Fibroblast of the aortic adventitia (primary cell): ENCODE data around the gene SIM1. TPM values are rescaled to one million over a fixed set of nuclear protein-coding genes. Genes with fewer than 3 reads are reported as not detected.

Source experiments
- DNase-seq: peaks from one replicate; pipeline ENCODE4 v3.0.0-alpha.2; 2010; ENCODE audit warnings: low read depth
- H3K4me3 ChIP-seq: 2 replicates; pipeline ENCODE4 v1.5.1; 2011; ENCODE audit warnings: low read depth, mild to moderate bottlenecking, control low read depth, low read length, moderate library complexity
- total RNA-seq: library from RNA; depleted of rRNA; stranded (reverse); fragments of >200 nt; gene quantifications from 2 replicates; pipeline ENCODE4 v1.2.3, GENCODE V29; 2012; ENCODE audit warnings: low replicate concordance
- TF ChIP-seq, protein P1 (sequence below): IDR thresholded peaks from 2 replicates; pipeline ENCODE4 v1.5.1; 2011; ENCODE audit warnings: mild to moderate bottlenecking, low read length, control low read depth, inconsistent platforms; ENCODE audit not compliant: insufficient read depth

Gene SIM1
- total RNA-seq, 1 donor: under 0.01 TPM

DNA sequence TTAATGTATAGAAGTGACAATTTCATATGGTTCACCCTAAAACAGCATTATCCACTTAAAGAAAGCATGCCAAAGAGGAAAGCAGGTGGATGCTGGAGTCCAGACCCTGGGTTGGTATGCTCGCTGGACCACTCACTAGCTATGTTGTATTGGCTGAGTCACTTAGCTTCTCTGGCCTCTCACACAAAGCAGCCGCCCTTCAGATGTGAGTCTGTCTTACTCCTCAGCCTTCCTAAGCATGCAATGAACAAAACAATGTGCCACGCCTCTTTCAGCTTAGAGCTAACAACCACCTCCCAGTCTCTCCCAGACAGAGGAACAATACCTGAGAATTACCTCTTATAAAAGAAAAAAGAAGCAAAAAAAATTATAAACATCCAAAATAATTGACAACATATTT, 29.4 kb downstream of the SIM1 start:
- H3K4me3 ChIP-seq: no peak overlapping the region
- DNase-seq: no peak
- TF ChIP-seq, protein P1, sequence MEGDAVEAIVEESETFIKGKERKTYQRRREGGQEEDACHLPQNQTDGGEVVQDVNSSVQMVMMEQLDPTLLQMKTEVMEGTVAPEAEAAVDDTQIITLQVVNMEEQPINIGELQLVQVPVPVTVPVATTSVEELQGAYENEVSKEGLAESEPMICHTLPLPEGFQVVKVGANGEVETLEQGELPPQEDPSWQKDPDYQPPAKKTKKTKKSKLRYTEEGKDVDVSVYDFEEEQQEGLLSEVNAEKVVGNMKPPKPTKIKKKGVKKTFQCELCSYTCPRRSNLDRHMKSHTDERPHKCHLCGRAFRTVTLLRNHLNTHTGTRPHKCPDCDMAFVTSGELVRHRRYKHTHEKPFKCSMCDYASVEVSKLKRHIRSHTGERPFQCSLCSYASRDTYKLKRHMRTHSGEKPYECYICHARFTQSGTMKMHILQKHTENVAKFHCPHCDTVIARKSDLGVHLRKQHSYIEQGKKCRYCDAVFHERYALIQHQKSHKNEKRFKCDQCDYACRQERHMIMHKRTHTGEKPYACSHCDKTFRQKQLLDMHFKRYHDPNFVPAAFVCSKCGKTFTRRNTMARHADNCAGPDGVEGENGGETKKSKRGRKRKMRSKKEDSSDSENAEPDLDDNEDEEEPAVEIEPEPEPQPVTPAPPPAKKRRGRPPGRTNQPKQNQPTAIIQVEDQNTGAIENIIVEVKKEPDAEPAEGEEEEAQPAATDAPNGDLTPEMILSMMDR: no peak

DNA sequence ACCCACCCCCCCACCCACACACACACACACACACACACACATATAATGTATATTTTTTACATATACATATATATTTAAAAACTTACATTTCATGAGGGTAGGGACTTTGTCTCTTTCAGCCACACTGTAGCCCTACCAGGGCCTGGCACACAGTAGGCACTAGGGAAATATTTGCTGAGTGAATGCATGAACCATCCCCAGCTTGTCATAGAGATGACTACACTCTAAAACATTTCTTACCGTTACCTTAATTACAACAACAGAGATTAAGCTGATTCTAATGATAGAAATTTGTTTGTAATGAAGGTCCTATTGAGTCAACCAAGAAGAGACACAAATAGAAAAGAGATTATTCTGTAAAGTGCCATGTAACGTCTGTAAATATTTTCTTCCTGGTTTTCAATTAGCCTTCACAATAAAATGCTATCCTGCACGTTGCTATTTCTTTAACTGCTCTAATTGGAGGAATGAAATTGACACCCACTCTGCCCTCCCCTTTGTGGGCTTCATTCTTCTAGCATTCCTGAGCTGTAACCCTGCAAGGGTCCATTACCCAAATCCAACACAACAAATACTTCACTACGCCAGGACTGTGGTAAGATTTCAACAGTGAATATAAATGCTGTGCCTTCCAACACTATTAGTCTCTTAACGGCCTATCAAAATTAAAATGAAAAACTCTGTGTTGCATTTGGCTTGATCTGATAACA, 30.8 kb downstream of the SIM1 start:
- H3K4me3 ChIP-seq: no peak overlapping the region
- DNase-seq: no peak
- TF ChIP-seq, protein P1: no peak

DNA sequence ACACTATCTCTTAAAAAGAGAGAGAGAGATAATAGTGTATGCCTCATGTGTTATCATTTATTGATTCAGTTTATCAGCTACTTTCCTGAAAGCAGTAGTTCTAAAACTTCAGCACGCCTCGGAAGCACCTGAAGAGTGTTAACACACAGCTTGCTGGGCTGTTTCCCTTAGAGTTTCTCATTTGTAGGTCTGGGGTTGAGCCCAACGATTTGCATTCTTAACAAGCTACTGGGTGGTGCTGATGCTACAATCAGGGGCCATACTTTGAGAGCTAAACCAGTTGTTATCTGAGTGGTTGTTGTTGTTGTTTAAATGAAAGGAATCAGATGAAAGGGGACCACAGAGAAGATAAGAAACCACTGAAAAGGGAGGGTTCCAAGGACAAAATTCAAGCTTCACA, 32.6 kb downstream of the SIM1 start:
- no peak overlapping the region for H3K4me3 ChIP-seq
- TF ChIP-seq, protein P1: no peak
- DNase-seq: no peak

DNA sequence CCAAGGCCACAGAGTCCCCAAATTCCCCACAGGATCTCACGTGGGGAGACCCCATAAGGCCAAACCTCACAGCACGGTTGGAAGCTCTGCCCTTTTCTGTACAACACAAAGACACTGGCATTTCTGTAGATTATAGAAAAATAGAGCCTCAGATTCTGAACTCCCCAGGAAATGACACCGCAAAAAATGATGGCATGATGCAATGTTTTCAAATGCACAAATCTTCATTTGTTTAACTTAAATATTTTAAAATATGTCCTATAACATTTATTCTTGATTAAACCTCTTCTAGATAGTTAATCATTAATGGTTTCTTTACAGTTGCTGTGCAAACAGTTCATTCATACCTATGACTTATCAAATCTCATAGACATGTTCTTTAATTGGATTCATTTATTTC, 33.8 kb downstream of the SIM1 start:
- TF ChIP-seq, protein P1: no peak
- no peak for DNase-seq
- no peak overlapping the region for H3K4me3 ChIP-seq

DNA sequence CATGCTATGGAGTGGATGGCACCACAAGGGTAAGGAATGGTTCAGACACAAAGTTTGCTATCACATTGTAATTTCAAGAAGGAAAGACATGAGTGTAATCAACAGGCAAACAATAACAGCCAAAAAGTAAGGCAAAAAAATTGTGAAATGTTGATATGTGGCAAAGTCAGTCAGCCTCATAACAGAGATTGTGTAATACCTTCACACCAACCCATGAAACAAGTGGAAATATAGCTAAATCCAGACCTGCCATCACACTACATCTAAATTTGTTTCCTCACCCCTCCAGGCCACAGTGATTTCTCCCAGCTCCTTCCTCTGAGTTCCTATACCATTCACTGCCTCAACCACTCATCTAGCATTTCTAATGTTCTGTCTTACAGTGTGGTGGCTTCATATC, 37.3 kb downstream of the SIM1 start:
- H3K4me3 ChIP-seq: no peak overlapping the region
- no peak for DNase-seq
- TF ChIP-seq, protein P1: no peak

DNA sequence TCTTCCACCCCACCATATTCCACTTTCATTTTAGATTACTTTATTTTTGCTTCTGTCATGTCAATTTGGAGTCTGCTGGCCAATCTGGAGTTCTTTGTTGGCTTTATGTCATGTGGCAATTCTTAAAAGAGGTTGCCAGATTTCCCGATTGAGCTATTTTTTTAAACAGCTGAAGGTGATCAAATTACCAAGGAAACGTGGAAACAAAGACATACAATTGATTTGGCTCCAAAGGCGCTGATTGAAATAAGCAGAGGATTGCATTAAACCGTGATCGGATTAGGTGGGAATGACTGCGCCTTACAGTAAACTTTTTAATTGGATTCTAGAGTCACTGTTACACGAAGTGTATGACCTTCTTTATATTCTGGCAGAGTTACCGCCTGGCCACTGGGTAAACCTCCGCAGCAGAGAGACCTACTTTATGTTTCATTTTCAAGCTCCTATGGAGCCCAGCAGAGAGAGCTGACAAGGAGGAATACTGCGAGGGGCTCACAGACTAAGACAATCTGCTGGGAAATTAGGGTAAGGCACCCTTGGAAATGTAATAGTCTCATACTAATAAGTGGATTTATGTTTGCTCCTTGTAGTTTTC, 37.9 kb downstream of the SIM1 start:
- DNase-seq: no peak
- H3K4me3 ChIP-seq: no peak overlapping the region
- TF ChIP-seq, protein P1: no peak
